ENCODE data around the gene ABAT. TPM values are rescaled to one million over a fixed set of nuclear protein-coding genes. Genes with fewer than 3 reads are reported as not detected.

Gene ABAT
- total and polyA plus RNA-seq, 4 experiments from 2014 or later = 2.8 to 10.8 (median 6.5) TPM

DNA sequence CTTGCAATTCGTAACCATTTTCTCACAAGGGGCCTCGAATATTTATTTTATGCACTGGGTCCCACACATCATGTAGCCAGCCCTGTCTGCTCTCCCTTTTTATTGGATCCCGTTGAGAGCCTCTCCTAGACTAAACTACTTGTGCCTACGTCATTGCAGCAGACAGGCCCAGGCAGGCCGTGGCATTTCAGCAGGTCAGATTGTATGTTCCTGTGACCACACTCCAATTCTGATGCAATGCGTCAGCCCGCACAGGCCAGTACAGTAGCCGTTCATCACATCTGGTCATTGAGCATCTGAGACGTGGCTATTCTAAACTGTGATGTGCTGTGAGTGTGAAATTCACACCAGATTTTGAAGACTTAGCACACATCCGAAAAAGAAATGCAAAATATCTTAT lies 42.2 kb downstream of the ABAT start:
- intact Hi-C loops (cut with micrococcal nuclease) = no loop called here
- Histone ChIP-seq H3K36me3 (ENCODE audit: insufficient read depth, low read length) (no peaks in the 10 kb centered on the region), H3K9me3 (ENCODE audit: control insufficient read depth in 1 of 2, low read length in 2 of 2) (no peaks in the 10 kb centered on the region), H3K27me3 (ENCODE audit: insufficient read depth, low read length) (no peaks in the 10 kb centered on the region), H3K4me3 (ENCODE audit: low read length in 2 of 2) (no peak overlapping the region), H3K27ac (ENCODE audit: low read depth, low read length) (no peak overlapping the region), H3K4me1 (ENCODE audit: insufficient read depth, low read length) (no peaks in the 10 kb centered on the region)
- no peak overlapping the region for H3K4me3 Mint-ChIP-seq
- POLR2A ChIA-PET (ENCODE audit: partially characterized antibody) = no interaction called here
- peaks cover 0 to 18% (median 4%) of the 10 kb centered on the region in 8 donors for H3K9me3 Mint-ChIP-seq
- H3K36me3 Mint-ChIP-seq = peaks cover 31 to 47% of the 10 kb centered on the region in 2 donors
- CTCF ChIA-PET (ENCODE audit: partially characterized antibody) = no interaction called here
- H3K27me3 Mint-ChIP-seq = no peaks in the 10 kb centered on the region
- DNase-seq = no peak
- peaks cover 0 to 1% (median under 1%) of the 10 kb centered on the region in 4 donors for H3K4me1 Mint-ChIP-seq
- H3K27ac Mint-ChIP-seq = no peak overlapping the region

GRCh38 chr16:8717469-8717868 lies 43.1 kb downstream of the ABAT start:
- Histone ChIP-seq H3K27ac (ENCODE audit: low read depth, low read length) (no peak overlapping the region), H3K9me3 (ENCODE audit: control insufficient read depth in 1 of 2, low read length in 2 of 2) (no peaks in the 10 kb centered on the region), H3K27me3 (ENCODE audit: insufficient read depth, low read length) (no peaks in the 10 kb centered on the region), H3K4me1 (ENCODE audit: insufficient read depth, low read length) (no peaks in the 10 kb centered on the region), H3K4me3 (ENCODE audit: low read length in 2 of 2) (no peak overlapping the region), H3K36me3 (ENCODE audit: insufficient read depth, low read length) (no peaks in the 10 kb centered on the region)
- Mint-ChIP-seq H3K36me3 (peaks cover 31 to 49% of the 10 kb centered on the region in 2 donors), H3K9me3 (peaks cover 0 to 18% (median 4%) of the 10 kb centered on the region in 8 donors), H3K27ac (no peak overlapping the region), H3K4me1 (no peaks in the 10 kb centered on the region), H3K4me3 (no peak overlapping the region), H3K27me3 (no peaks in the 10 kb centered on the region)
- CTCF ChIA-PET (ENCODE audit: partially characterized antibody) = no interaction called here
- intact Hi-C loops (cut with micrococcal nuclease) = no loop called here
- DNase-seq = no peak
- POLR2A ChIA-PET (ENCODE audit: partially characterized antibody) = no interaction called here

DNA sequence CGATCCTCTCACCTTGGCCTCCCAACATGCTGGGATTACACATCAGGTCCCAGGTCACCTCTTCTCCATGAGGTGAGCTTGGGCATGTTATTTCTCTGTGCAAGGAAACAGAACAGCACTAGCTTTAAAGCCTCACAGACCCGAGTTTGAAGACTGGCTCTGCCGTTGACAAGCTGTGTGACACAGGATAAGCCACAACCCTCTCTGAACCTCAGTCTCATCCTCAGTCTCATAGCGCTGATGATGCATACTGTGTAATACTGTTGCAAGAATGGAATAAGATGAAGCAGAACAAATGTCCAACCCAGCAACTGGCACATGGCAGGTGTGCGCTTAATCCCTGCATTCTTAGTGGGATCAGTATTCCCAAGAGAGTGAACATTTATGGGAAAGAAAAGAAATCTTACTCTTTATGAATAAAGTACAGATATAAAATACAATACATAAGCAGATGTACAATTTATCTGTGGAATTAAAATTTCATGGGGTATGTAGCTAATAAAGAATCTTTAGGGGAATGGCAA lies 43.5 kb downstream of the ABAT start:
- peaks cover 31 to 49% of the 10 kb centered on the region in 2 donors for H3K36me3 Mint-ChIP-seq
- no peak for DNase-seq

DNA sequence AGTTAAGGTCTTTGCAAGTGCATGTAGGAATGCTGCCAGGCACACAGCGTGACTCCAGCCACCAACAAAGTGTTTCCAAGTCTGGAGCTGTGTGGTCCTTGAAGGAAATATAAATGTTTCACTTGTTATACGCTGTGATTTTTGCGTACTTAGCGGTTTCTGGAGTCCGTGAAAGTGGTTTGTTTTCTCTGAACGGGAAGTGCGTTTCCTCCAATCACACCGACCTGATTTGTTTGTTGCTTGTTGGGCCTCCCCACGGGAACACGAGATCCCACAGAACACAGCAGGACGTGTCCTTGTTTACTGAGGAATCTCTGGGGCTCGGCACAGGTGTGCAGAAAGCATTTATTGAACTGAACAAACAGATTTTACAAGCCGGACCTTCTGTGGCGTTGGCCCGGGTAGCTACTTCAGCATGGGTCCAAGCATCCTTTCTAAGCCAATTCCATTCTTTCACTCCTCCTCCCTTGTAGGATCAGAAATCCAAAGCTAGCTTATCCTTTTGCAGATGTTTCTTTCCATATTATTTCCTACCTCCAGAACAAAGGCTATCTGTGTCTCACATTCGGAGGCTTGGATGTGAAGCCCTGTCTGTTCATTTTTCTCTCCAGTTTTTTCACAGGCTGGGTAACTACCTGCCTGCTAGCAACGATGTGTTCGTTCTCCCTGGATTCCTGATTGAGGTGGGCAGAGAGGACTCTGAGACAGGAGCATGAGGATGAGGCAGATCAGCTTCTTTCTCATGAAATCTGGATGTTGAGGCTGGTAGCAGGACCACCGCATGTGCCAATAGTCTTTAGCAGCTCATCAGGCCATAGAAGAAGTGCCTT lies 44.6 kb downstream of the ABAT start:
- intact Hi-C loops (cut with micrococcal nuclease) = no loop called here
- POLR2A ChIA-PET (ENCODE audit: partially characterized antibody) = no interaction called here
- CTCF ChIA-PET (ENCODE audit: partially characterized antibody) = no interaction called here

More for the DNA sequence above, 43.5 kb downstream of the ABAT start:
- ChIA-PET POLR2A (ENCODE audit: partially characterized antibody) (no interaction called here), CTCF (ENCODE audit: partially characterized antibody) (no interaction called here)
- no peak overlapping the region for H3K27ac Mint-ChIP-seq
- no peak overlapping the region for H3K4me3 Mint-ChIP-seq
- Histone ChIP-seq H3K27ac (ENCODE audit: low read depth, low read length) (no peak overlapping the region), H3K27me3 (ENCODE audit: insufficient read depth, low read length) (no peaks in the 10 kb centered on the region), H3K36me3 (ENCODE audit: insufficient read depth, low read length) (no peaks in the 10 kb centered on the region), H3K4me3 (ENCODE audit: low read length in 2 of 2) (no peak overlapping the region), H3K4me1 (ENCODE audit: insufficient read depth, low read length) (no peaks in the 10 kb centered on the region), H3K9me3 (ENCODE audit: control insufficient read depth in 1 of 2, low read length in 2 of 2) (no peaks in the 10 kb centered on the region)
- no peaks in the 10 kb centered on the region for H3K27me3 Mint-ChIP-seq
- intact Hi-C loops (cut with micrococcal nuclease) = no loop called here
- peaks cover 0 to 18% (median 4%) of the 10 kb centered on the region in 8 donors for H3K9me3 Mint-ChIP-seq
- no peaks in the 10 kb centered on the region for H3K4me1 Mint-ChIP-seq

DNA sequence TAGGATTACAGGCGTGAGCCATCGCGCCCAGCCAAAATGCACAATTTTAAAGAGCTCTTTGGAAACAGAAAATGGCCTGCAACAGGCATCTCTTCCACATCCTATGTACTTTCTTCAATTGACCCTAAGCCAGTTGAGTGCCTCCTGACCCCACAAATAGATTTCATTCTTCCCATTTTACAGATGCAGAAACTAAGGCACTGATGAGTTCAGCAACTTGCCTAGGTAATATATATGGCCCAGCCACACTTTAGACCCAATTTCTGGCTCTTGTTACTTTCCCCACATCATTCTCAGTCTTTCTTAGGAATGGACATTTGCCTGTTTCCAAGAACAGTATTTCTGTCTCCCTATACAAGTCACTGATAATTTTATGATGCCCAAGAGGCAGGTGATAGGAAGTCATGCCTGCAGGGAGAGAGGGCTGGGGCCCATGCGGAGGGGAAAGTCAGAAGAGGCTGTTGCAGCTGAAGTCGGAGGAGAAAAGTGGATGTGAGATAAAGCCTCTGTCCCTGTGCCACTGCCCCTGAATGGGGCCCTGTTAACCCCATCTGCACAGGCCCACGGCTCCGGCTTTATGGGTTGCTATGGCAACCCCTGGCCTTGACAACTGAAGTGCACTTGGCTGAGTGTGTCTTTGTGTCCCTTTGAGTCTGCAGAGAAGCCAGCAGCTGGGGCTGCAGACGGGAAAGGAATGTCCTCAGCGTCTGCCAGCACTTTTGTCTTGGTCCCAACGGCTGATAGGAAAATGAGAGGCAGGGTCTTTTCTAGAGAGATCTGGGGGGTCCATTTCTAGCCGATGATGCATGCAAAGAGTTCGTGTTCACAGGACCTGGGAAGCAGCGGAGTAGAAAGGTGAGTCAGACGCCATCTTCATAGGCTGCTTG lies 45.9 kb downstream of the ABAT start:
- Mint-ChIP-seq H3K9me3 (peaks cover 0 to 18% (median 4%) of the 10 kb centered on the region in 8 donors), H3K36me3 (peaks cover 21 to 31% of the 10 kb centered on the region in 2 donors), H3K4me3 (no peak overlapping the region), H3K27ac (no peak overlapping the region), H3K4me1 (no peaks in the 10 kb centered on the region), H3K27me3 (no peaks in the 10 kb centered on the region)
- H3K4me3 ChIP-seq (ENCODE audit: low read length in 2 of 2) = no peak overlapping the region
- DNase-seq = no peak
- H3K27me3 ChIP-seq (ENCODE audit: insufficient read depth, low read length) = no peaks in the 10 kb centered on the region
- intact Hi-C loops (cut with micrococcal nuclease) = no loop called here
- CTCF ChIA-PET (ENCODE audit: partially characterized antibody) = no interaction called here
- no peaks in the 10 kb centered on the region for H3K36me3 ChIP-seq (ENCODE audit: insufficient read depth, low read length)
- H3K9me3 ChIP-seq (ENCODE audit: control insufficient read depth in 1 of 2, low read length in 2 of 2) = no peaks in the 10 kb centered on the region
- no peak overlapping the region for H3K27ac ChIP-seq (ENCODE audit: low read depth, low read length)
- POLR2A ChIA-PET (ENCODE audit: partially characterized antibody) = no interaction called here
- no peaks in the 10 kb centered on the region for H3K4me1 ChIP-seq (ENCODE audit: insufficient read depth, low read length)

More for the DNA sequence above, 44.6 kb downstream of the ABAT start:
- Mint-ChIP-seq H3K9me3 (peaks cover 0 to 18% (median 4%) of the 10 kb centered on the region in 8 donors), H3K27ac (no peak overlapping the region), H3K4me3 (no peak overlapping the region), H3K27me3 (no peaks in the 10 kb centered on the region), H3K36me3 (peaks cover 27 to 42% of the 10 kb centered on the region in 2 donors), H3K4me1 (no peaks in the 10 kb centered on the region)
- no peaks in the 10 kb centered on the region for H3K36me3 ChIP-seq (ENCODE audit: insufficient read depth, low read length)
- no peaks in the 10 kb centered on the region for H3K27me3 ChIP-seq (ENCODE audit: insufficient read depth, low read length)
- no peak for DNase-seq
- no peaks in the 10 kb centered on the region for H3K4me1 ChIP-seq (ENCODE audit: insufficient read depth, low read length)
- H3K9me3 ChIP-seq (ENCODE audit: control insufficient read depth in 1 of 2, low read length in 2 of 2) = no peaks in the 10 kb centered on the region
- no peak overlapping the region for H3K27ac ChIP-seq (ENCODE audit: low read depth, low read length)
- no peak overlapping the region for H3K4me3 ChIP-seq (ENCODE audit: low read length in 2 of 2)

DNA sequence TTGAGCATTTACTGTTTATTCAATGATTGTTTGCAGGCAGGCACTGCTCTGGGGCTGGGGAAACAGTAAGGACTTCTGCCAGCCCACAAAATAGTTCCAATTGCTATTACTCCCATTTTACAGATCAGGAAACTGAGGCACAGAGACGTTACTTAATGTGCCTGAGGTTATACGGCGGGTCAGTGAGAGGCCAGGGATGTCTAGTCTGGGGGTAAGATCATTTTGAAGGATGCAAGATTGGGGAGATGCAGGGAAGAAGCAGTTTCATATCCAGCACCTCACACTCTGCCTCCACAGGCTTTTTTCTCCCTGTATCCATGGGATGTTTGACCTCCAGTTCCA lies 46.5 kb downstream of the ABAT start:
- CTCF ChIA-PET (ENCODE audit: partially characterized antibody) = interaction anchor here (1.2 kb wide), 1 partner anchor 215 kb away, joined by 3 read pairs; no protein-coding TSS in a partner anchor

More for the DNA sequence above, 46.5 kb downstream of the ABAT start:
- Mint-ChIP-seq H3K36me3 (peaks cover 18 to 27% of the 10 kb centered on the region in 2 donors), H3K27ac (no peak overlapping the region), H3K9me3 (peaks cover 0 to 18% (median 4%) of the 10 kb centered on the region in 8 donors), H3K27me3 (no peaks in the 10 kb centered on the region), H3K4me3 (no peak overlapping the region), H3K4me1 (no peaks in the 10 kb centered on the region)
- Histone ChIP-seq H3K27ac (ENCODE audit: low read depth, low read length) (no peak overlapping the region), H3K4me1 (ENCODE audit: insufficient read depth, low read length) (no peaks in the 10 kb centered on the region), H3K4me3 (ENCODE audit: low read length in 2 of 2) (no peak overlapping the region), H3K27me3 (ENCODE audit: insufficient read depth, low read length) (no peaks in the 10 kb centered on the region), H3K36me3 (ENCODE audit: insufficient read depth, low read length) (no peaks in the 10 kb centered on the region), H3K9me3 (ENCODE audit: control insufficient read depth in 1 of 2, low read length in 2 of 2) (no peaks in the 10 kb centered on the region)
- POLR2A ChIA-PET (ENCODE audit: partially characterized antibody) = no interaction called here
- intact Hi-C loops (cut with micrococcal nuclease) = no loop called here
- DNase-seq = no peak
